ENCODE data around the gene LDLRAD4.

- TF ChIP-seq RARB (CRISPR knock-in tag; IDR thresholded peaks at IDR 0.05) (no peak), ZFP3 (CRISPR knock-in tag; IDR thresholded peaks at IDR 0.05) (no peak), CSRNP3 (CRISPR knock-in tag; IDR thresholded peaks at IDR 0.05) (no peak), ZNF565 (CRISPR knock-in tag; conservative IDR thresholded peaks at IDR 0.05; ENCODE audit: low read depth) (no peak), ZC3H10 (CRISPR knock-in tag; IDR thresholded peaks at IDR 0.05) (no peak), SNAI2 (CRISPR knock-in tag; IDR thresholded peaks at IDR 0.05) (no peak), CSDC2 (CRISPR knock-in tag; IDR thresholded peaks at IDR 0.05) (no peak), ZNF8 (CRISPR knock-in tag; IDR thresholded peaks at IDR 0.05) (no peak), BACH2 (CRISPR knock-in tag; IDR thresholded peaks at IDR 0.05; ENCODE audit: borderline replicate concordance) (no peak)
- TF ChIP-seq, protein P1, sequence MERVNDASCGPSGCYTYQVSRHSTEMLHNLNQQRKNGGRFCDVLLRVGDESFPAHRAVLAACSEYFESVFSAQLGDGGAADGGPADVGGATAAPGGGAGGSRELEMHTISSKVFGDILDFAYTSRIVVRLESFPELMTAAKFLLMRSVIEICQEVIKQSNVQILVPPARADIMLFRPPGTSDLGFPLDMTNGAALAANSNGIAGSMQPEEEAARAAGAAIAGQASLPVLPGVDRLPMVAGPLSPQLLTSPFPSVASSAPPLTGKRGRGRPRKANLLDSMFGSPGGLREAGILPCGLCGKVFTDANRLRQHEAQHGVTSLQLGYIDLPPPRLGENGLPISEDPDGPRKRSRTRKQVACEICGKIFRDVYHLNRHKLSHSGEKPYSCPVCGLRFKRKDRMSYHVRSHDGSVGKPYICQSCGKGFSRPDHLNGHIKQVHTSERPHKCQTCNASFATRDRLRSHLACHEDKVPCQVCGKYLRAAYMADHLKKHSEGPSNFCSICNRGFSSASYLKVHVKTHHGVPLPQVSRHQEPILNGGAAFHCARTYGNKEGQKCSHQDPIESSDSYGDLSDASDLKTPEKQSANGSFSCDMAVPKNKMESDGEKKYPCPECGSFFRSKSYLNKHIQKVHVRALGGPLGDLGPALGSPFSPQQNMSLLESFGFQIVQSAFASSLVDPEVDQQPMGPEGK (CRISPR knock-in tag; IDR thresholded peaks at IDR 0.05; ENCODE audit: borderline replicate concordance), result no peak
Measured at GRCh38 chr18:13621446-13621849, 402.9 kb downstream of the LDLRAD4 start.

All from SK-N-SH treated with all-trans-retinoic acid at 6 μM for 48 hours (cell line).